Measurements from ENCODE around the gene PFDN2.
"Not testable (repeated sequence)": the region's sequence is repeated elsewhere in the genome, so short reads cannot be mapped to it uniquely, and the experiment has no call there.

PFDN2 gene

DNA sequence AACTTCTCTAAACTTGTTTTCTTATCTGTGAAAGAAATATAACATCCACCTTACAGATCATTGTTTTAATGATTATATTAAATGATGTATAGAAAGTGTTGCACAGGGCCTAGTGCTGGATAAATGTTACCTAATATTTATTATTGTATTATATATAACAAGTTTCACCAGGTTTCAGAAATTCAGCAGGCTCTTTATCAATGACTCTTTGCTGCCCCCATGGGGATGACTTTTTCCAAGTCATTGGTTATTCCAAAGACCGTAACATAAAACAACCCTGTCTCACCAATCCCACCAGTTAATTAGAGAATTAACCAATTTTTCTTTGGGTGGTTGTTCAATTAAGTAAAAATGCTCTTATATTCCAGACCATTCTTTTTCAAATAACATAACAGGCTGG lies 21.9 kb upstream of the PFDN2 start:
- no peak for DNase-seq (ENCODE audit: low read depth, low spot score)

DNA sequence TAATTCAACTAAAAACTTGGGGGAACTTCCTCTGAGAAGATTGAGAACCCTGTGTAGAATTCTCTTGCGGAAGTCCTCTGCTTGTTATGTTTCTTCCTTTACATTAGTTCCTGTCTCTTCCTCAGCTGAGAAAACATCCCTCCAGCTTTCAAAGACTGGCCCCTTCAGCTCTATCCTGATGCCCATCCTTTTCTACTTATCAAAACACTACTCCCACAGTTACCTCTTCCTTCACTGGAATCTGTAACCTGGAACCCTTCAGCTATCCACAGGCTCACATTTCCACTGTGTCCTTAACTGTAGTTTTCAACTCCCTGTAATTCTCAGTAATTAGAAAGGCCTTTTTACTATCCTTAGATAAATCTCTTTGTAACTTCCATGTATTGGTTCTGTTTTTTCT lies 20.6 kb upstream of the PFDN2 start:
- DNase-seq (ENCODE audit: low read depth, low spot score): no peak

DNA sequence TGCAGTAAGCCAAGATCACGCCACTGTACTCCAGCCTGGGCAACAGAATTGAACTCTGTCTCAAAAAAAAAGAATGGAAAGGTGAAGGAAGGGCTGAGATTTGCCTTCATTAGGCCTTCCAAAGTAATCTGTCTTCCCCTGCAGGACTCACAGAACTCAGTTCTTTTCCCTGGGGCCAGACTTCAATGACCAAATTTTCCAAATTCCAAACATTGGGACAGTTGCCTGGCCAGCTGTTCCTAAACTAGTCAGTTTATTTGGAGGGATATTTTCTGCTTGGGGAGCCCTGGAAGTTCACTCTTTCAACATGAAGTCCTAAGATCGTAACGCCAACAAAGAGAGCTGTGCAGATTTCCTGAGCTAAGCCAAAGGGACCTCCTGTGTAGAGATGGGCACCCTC lies 20.0 kb upstream of the PFDN2 start:
- no peak for DNase-seq (ENCODE audit: low read depth, low spot score)

DNA sequence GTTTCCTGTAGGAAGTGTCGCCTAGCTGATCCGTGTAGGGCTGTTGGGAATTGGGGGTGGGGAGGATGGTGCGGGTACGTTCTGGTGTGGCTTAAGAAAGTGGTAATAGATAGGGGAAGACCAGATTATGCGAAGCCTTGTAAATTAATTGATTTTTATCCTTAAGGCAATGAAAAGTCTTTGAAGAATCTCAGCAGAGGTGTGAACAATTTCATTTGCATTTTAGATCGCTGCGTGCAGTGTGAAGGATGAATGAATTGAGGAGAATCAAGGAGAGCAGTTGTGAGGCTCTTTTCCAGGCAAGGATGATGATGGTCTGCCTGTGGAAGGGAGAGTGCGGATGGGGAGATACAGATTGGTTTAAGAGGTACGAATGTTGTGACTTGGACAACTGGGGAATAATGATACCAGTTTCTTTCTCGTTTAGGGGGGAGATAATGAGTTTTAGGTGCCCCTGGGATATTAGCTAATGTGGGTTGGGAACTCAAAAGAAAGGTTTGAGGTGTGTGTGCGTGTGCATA lies 15.4 kb upstream of the PFDN2 start:
- DNase-seq (ENCODE audit: low read depth, low spot score): no peak

DNA sequence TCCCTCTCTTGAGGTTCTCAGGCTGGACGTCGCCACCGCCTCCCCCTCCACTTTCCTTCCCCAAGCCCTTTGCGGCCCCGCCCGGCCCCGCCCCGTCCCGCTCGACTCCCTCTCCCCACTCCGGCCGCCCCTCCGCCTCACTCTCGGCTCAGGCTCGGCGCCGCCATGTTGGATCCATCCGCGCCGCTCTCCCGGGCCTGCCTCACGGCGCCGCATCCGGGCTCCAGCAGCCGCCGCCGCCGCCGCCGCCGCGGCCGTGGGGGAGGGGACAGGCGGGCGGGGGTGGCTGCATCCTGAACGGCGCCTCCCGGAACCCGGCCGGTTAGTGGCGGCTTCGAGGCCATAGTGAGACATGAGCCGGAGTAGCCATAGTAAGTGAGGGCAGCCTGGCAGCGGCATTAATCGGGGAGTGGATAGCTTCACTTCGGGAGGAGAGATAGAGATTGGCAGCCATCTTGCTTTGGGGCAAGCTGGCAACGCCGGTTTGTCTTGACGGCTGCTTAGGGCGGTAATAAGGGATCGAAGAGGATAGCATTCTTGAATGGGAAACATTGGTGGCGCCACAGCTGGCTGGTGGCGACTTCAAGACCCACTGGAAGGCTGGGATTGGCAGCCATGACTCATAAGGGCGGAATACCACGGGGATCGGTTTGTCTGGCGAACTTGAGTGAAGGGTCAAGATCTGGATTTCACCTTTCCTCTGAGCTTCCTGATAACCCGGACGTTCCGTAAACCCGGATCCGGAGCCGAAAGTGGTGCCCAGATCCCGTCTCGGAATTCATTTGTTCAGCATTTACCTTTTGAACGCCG lies 14.8 kb upstream of the PFDN2 start, which contains the start of gene DEDD:
TSS of gene DEDD (minus strand) at position 258 of the 810 bp plus-strand sequence. CDS start 8,205 bp downstream, outside the sequence.
- DNase-seq (ENCODE audit: low read depth, low spot score): peak; percentile 82

DNA sequence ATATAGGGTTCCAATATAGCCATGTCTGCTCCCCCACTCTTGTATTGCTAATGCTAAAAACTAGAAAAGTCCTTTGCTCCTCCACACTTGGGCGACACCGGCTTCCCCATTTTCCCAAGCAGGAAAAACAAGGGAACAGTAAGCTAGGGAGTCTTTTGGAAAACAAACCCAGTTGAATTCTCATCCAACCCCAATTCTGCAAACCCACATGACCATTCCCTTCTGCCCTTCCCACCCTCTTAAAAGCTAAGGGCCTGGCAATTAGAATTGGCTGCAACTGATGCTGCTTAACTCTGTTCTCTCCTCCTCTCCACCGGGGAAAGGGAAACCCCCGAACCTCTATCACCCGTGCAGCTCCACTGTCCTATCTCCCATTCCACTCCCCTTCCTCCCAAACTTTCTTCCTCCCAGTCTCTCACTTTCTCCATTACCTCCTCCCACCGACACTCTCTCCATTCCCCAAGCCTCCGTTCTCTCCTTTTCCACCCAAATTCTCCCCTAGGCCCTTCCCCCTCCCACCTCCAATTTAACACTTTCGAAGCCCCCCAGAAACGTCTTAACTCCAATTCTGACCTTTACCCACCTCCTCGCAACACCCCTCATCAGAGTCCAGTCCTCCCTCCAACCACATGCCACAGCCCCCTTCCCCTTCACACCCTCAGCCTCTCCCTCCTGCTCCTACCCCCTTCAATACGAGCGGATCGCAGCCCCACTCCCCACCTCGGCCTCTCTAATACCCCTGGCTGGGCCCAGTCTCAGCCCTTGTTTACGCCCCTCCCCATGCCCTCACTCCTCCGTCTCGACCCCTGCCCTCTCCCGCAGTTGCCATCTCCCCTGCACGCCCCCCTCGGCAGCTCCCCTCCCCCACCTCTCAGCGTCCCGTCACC lies 13.9 kb upstream of the PFDN2 start:
- DNase-seq (ENCODE audit: low read depth, low spot score): no peak

DNA sequence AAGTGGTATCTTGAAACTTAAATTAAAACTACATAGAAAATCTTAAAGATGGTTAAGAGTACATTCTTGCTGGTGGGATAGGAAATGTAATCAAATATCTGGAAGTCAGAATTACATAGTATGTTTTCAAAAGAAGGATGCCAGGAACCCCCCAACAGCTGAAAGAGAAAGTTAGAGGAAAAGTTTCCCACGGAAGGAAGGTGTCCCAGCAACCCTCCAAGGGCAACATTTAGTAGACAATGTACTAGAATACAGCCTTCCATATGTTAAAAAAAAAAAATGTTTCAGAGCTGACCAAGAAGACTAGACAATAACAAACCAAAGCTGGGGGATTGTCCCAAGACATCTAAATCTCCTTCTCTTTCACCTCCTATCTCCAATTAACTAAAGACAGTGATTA lies 12.4 kb upstream of the PFDN2 start:
- DNase-seq (ENCODE audit: low read depth, low spot score): no peak

DNA sequence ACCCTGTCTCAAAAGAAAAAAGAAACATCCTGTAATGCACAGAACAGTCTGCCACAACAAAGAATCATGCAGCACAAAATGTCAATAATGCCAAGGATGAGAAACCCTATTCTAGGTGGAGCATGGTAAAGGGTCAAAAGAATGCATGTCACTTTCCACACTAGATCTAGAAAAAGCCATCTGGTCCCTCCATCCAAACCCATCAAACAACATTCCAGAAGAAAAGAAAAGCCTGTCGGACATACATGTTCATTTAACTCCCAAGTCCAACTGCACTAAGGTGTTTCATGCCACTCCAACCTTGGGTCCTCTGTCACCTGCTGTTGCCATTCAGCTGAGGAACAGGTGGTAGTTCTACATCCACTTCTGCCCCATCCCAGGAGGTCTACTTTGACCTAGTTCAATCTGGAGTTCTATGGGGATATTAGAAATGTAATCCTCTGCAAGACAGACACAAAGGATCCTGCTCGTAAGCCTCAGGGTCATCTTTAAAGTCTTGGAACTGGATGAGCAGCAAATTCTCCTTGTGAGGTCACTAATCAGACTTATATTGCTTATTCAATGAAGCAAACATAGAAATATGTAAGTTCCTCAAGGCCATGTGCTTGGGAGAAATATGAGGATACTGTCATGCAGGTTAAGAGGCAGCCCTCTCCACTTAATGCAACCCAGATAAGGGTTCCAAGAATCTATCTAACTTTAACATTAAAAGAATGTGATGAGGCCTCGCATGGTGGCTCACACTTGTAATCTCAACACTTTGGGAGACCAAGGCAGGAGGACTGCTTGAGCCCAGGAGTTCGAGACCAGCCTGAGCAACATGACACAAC lies 11.0 kb upstream of the PFDN2 start:
- no peak for DNase-seq (ENCODE audit: low read depth, low spot score)

DNA sequence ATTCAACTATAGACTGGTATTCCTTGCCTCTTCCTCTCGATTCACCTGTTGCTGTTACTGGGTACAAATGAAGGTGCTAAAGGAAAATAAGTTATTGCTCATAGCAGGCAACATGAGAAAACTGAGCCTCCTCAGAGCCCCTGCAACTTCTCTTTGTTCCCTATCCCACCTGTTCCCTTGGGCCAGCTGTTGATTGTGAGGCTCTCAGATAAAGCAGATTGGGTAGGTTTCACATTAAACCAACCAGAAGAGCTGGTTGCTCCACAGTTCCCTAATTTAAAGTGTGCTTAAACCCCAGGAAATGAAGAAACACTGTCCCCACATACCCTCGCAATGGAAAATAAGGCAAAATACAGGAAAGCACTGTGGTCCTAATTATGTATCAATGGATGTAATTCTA lies 9.8 kb upstream of the PFDN2 start:
- no peak for DNase-seq (ENCODE audit: low read depth, low spot score)

DNA sequence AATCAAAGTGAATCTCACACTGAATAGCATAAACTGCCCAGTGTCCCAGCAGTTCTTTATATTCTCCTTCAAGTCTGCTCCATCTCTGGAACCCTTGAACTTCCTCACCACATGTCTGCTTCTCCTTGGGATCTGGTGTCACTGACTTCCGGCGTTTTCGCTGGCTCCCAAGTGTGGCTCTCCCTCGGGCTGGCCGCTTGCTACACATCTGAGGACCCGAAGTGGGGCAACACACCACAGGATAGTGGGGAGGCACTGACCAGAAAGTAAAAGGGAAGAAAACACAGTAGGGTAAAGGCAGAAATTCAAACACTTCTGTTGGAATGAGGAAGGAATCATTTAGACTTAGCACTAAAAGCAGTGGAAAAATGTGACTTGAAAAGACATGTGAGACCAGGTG lies 5.1 kb upstream of the PFDN2 start:
- no peak for DNase-seq (ENCODE audit: low read depth, low spot score)

DNA sequence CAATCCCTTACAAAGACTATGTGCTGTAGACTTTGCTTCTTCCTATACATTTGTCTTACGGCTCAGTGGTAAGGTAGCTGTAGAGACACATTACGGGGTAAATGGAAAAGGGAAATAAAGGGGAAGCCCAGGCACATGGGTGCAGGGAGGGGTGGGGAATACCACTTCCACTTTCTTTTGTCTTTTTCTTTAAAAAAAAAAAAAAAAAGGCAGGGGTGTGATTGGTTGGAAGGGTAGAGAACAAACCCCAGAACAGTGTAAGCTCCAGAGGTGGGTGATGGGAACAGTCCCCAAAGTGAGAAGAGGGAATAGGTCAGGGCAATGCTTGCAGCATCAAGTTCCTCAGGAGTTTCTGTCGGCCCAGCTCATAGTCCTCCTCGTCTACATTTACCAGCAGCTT lies 4.0 kb upstream of the PFDN2 start:
- no peak for DNase-seq (ENCODE audit: low read depth, low spot score)

DNA sequence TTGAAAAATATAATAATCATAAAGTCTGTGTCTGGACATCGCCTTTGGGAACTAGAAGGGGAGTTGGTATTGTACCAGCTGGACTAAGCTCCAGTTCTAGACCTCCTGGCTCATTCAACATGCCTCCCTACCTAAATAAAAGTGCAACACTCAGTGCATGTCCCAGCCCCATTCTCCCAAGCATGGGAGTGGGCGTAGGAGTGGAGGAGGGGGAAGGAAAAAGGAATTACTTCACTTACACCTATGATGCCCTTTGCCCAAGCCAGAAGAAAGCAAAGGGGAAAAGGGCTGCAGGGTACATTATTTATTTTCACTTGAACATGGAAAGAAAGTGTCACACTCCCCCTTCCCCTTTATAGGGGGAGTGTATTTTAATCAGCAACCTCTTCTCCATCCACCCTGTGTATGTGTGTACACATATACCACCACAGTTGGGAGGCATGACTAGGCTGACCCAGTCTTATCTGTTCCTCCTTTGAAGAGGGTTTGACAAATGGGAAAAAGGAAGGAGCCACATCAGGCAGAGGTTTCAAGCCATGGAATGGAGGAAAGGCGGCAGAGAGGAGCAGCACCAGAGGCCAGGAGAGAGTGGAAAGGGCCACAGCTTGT lies 3.3 kb upstream of the PFDN2 start:
- no peak for DNase-seq (ENCODE audit: low read depth, low spot score)

DNA sequence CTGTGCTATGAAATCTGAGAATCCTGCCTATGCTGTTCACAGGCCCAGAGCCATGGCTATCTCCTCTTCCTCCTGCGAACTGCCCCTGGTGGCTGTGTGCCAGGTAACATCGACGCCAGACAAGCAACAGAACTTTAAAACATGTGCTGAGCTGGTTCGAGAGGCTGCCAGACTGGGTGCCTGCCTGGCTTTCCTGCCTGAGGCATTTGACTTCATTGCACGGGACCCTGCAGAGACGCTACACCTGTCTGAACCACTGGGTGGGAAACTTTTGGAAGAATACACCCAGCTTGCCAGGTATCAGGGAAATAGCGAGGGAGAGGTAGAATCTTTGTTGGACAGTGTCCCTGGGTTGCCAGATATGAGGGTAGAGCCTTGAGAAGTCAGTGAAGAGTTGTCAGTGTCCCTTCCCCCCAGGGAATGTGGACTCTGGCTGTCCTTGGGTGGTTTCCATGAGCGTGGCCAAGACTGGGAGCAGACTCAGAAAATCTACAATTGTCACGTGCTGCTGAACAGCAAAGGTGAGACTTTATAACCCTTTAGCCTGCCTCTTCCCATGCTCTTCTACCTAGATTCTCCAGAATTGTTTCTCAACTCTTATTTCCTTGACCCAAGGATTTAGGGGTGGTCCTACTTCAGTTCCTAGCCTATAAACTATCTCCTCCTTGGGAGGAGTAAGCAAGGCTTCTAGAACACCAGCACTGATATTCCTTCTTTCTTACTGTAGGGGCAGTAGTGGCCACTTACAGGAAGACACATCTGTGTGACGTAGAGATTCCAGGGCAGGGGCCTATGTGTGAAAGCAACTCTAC lies 1.5 kb upstream of the PFDN2 start:
- peak; percentile 42 for DNase-seq (ENCODE audit: low read depth, low spot score)

DNA sequence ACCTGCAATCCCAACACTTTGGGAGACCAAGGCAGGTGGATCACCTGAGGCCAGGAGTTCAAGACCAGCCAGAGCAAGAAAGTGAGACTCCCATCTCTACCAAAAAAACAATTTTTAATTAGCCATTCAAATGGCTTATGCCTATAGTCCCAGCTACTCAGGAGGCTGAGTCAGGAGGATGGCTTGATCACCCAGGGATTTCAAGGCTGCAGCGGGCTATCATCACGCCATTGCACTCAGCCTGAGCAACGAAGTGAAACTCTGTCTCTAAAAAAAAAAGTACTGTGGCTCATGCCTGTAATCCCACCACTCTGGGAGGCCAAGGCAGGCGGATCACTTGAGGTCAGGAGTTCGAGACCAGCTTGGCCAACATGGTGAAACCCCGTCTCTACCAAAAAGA lies 1.9 kb downstream of the PFDN2 start:
- not testable (repeated sequence) for DNase-seq (ENCODE audit: low read depth, low spot score)

DNA sequence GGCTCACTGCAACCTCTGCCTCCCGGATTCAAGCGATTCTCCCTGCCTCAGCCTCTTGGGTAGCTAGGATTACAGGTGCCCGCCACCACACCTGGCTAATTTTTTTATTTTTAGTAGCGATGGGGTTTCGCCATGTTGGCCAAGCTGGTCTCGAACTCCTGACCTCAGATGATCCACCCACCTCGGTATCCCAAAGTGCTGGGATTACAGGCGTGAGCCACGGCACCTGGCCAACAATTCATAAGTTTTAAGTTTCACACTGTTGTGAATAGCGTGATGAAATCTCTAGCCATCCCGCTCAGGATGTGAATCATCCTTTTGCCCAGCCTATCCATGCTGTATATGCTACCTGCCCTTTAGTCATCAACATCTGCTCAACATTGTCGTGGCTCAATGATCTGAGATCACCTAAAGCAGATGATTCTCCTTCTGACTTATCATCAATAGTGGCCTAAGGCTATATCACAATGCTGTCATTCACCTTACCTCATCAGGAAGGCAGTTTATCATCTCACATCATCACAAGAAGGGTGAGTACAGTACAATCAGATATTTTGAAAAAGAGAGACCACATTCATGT lies 2.6 kb downstream of the PFDN2 start:
- no peak for DNase-seq (ENCODE audit: low read depth, low spot score)

DNA sequence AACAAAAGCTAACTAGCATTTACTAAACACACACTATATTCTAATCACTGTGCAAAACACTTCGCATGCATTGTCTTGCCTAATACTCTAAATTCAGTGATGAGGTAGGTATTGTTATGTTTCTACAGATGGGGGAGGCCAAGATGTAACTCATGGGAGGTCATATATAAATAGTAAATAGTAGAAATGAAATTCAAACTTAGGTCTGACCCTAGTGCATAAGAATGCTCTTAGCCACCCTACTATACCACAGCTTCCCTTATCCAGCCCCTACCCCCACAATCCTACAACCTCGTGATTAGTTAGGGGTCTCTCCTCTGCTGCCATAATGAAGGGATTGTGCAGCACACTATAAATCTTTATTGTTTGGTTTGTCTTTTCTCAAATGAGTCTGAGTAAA lies 3.3 kb downstream of the PFDN2 start:
- no peak for DNase-seq (ENCODE audit: low read depth, low spot score)

DNA sequence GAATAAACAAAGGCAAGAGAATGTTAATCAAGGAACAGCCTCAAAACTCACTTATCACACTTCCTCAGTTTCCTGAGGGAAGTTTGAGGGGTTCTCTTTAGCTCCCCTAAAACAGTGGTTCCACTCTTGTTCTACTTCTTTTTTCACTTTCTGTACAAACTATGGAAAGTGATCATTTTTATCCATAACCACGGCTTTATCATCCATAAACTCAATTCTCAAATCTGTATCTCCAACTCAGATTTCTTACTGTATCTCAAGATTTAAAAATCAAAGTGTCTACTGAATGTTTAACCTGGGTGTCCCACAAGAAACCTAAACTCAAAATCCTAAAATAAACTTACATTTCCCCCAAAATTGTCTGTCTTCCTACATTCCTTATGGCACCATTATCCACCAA lies 3.9 kb downstream of the PFDN2 start:
- no peak for DNase-seq (ENCODE audit: low read depth, low spot score)

DNA sequence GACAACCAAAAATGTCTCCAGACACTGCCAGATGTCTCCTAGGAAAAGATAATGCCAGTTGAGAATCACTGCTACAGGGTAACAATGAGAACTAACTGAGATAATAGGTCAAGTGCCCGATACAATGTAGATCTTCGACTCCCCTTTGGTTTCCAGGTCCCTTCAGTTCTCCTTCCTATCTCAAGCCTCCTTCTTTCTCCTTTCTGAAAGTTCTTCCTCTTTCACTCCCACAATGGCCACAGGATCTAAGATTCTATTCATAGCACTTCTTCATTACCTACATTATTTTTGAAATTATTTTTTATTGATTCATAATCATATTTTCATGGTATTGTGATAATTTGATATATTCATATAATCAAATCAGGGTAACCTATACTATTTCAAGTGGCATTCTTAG lies 6.3 kb downstream of the PFDN2 start:
- DNase-seq (ENCODE audit: low read depth, low spot score): no peak

DNA sequence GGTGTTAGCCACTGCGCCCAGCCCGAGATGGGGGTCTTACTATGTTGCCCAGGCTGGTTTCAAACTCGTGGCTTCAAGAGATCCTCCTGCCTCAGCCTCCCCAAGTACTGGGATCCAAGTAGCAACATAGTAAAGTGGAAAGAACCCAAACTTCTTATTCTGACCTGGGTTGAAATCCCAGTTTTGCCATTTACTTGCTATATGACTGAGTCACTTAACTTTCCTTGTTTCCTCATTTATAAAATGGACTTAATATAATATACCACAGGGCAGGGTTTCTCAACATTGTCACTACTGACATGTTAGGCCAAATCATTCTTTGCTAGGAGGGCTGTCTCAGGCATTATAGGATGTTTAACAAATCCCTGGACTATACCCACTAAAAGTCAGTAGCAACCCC lies 6.7 kb downstream of the PFDN2 start:
- no peak for DNase-seq (ENCODE audit: low read depth, low spot score)

DNA sequence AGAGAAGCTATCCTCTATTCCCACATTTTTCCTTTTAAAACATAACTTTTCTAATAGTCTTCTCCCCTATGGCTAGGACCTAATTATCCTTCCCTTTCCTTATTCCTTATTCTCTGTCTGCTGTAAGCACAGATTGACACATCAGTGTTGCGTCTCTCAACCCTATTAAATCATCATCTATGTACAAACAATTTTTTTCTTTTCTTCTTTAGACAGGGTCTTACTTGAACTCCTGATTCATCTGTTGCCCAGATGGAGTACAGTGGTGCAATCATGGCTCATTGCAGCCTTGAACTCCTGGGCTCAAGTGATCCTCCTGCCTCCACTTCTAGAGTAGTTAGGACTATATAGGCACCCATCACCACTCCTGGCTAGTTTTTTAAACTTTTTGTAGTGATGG lies 11.4 kb downstream of the PFDN2 start:
- no peak for DNase-seq (ENCODE audit: low read depth, low spot score)

Measured in activated CD4-positive, CD25-positive, alpha-beta regulatory T cell treated with anti-CD3 and anti-CD28 coated beads, Interleukin-2, amount 50 U/mL, for 16 hours (primary cell).